GM19468 (cell line): Measurements from ENCODE around the gene KCNJ4.
"Not testable (repeated sequence)": the region's sequence is repeated elsewhere in the genome, so short reads cannot be mapped to it uniquely, and the experiment has no call there.

Experiments used
- ATAC-seq: cut with Tn5 transposase; IDR thresholded peaks from one replicate; pipeline ENCODE4 v1.9.1; 2021; ENCODE audit warnings: mild to moderate bottlenecking, moderate library complexity, moderate number of reproducible peaks; ENCODE audit not compliant: unreplicated experiment; ENCODE audit errors: extremely low read depth

KCNJ4 gene

DNA sequence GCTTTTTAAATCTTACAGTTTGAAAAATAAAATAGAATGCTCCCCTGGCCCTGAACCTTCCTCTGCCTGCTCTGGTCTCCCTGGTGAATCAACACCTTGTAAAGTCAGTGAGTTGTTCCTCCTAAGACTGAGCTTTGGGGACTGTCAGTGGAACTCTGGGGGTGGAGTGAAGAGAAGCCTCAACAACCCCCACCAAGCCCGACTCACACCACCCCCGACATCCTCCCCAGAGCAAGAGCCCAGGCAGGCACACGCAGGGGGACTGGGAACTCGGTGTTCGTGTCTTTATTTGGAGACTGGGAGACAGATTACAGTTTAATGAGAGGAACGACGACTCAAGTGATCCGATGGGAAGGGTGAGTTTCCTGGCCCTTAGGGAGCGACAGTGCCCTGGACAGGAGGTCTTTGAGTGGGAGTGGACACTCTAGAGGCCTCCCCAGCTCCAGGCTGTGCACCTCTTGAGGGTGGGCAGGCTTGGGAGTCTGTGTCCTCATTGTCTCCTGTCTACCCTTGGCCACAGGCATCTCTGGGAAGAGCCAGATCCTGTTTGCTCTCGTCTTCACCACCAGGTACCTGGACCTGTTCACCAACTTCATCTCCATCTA is 19.1 kb upstream of the KCNJ4 start:
- no peak for ATAC-seq

DNA sequence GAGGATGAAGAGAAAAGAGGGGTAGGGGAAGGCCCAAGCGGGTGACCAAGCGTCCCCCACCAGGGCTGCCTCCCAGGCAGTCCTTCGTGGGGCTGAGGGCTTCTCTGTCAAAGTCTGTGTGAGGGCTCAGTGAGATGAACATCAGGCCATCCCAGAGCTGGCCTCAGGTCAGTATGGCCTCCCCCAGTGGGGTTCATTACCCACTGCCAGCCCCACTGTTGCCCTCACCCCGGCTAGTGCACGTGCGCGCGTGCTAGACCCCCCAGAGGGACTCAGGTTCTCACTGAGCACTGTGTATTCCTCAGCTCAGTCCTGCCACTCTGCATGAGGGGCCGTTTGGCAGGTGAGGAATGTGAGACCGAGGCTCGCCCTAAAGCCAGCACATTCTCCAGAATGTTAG is 16.2 kb upstream of the KCNJ4 start:
- no peak for ATAC-seq

DNA sequence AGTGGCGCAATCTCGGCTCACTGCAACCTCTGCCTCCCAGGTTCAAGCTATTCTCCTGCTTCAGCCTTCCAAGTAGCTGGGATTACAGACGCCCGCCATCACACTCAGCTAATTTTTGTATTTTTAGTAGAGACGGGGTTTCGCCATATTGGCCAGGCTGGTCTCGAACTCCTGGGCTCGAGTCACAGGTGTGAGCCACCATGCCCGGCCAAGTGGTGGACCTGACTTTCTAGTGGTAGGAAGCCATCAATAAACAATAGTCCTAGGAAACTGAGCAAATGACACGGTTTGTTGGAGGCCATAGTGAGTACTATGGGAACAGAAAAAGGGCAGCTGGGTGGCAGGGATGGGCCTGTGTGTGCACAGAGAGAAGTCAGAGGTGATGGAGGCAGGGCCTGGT is 15.2 kb upstream of the KCNJ4 start:
- ATAC-seq: not testable (repeated sequence)

DNA sequence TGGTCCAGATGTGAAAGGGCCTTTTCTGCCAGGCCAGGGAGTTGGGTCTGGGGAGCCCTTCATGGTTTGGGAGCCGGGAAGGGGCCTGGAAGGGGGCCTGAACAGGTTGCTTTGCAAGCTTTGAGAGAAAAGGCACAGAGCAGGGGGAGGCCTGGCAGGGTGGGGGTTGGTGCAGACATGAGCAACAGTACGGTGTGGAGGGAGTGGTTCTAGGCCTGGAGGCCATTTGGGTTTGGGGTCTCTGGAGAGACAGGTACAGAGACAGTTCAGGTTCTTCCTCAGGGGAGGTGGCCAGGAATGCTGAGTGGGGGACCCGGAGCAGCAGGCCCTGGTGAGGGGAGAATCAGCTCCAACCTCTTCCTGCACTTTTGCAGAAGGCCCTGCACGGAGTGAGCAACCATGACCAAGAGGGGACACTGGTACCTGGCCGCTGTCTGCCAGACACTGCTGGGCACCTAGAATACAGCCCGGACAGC is 14.3 kb upstream of the KCNJ4 start:
- no peak for ATAC-seq

DNA sequence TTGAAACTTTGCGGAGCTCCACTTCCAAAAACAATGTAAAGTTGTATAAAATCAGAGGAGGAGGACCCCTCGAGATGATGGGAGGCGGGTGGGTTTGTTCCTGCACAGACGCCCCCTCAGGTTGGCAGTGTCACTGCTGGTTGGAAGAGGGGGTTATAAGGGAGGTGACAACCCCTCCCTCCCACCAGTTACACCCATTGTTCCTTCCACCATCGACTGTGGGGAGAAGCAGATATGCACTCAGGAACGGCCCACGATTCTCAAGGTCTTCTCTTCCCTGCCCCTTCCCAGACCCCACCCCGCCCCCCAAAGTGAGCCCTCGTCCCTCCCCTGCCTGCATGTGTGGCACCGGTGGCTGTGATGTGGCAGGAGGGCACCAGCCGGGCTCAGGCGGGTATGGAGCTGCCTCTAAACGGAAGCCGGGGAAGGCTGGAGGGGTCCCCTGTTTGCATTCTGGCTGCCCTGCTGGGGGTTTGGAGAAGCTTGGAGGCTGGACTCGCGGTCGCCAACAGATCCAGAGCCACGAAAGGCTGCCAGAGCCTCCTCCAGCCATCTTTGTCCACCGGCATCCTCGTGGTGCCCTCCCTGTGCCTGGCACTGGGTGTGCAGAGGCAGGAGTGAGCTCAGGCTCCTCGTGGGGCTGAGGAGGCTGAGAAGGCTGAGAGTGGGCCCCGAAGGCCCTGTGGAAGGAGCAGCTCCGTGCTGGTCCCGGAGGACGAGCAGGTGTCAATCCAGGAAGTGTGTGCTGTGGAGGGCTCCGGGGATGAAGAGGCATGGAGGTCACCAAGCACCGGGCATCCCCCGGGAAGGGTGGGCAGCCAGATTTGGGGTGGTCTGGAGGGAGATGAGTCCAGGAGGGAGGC is 13.7 kb upstream of the KCNJ4 start:
- no peak for ATAC-seq

DNA sequence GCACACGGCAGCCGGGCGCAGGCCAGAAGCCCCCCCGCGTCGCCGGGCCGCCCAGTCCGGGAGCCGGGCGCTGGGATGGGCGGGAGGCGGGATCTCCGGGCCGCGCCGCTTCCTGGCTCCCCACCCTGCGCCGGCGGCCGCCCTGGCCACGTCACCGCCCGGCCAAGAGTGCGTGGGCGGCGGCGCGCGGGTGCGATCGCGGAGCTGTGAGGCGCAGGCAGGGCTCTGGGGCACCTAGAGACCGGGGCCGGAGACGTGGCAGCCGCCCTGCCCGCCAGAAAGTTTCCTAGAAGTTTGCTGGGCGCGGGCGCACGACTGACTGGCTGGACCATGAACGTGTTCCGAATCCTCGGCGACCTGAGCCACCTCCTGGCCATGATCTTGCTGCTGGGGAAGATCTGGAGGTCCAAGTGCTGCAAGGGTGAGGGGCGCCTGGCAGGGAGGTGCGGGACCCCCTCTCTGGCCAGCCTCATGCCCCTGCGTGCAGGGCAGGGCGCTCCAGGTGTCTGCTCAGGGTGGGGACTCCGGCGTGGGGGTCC is 13.0 kb upstream of the KCNJ4 start, which contains the start of gene KDELR3:
TSS of gene KDELR3 (plus strand) at position 193 of the 539 bp plus-strand sequence. CDS start at position 331, 138 bp downstream.
- no peak for ATAC-seq

DNA sequence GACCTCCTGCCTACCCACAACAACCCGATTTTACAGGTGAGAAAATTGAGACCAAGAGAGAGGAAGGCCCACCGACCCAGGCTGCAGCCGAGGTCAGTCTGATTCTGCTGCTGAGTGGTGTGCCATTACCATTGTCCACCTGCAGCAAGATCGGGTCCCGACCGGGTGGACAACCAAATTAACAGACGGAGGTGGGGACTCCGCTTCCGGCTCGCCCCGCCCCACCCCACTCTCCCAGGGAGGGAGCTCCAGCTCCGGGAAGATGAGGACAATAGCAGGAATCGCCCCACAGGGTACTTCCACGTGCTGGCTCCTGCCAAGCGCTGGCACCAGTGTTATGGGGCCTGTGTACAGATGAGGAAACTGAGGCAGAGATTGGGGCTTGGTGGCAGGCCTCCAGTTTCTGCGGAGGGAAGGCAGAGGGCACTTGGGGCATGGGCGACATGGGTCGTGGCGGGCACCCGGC is 12.5 kb upstream of the KCNJ4 start:
- ATAC-seq: no peak

DNA sequence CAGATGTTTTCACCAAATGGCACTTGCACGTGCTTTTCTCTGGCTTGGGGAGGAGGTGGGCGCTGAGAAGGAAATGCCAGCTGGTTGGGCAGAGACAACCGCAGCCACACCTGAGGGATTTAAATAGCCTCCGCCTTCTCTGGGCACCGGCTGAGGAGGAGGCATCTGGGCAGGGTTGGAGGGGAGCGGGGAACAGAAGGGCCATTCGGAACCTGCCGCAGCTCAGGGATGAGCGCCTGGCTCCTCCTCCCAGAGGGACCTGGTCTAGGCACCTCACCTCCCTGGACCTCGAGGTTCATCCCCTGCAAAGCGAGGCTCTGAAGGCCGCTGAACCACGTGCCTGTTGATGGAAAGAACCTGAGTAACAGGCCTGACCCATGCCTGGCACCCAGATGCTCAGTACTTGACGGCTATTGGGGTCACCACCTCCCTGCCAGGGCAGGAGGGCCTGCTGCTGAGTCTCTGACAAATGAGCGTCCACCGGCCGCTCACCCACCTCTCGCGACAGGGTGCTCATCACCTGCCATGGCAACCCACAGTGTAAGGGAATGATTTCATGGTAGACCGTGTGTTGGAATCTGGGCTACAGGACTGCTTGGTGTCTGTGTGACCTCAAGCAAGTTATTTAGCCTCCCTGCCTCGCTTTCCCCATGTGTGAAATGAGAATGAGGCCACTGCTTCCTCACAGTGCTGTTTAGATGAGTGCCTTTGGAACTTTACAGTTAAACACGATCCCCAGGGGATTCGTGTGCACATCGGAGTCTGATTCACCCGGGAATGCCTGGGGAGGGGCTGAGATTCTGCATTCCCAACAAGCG is 10.9 kb upstream of the KCNJ4 start:
- no peak for ATAC-seq

DNA sequence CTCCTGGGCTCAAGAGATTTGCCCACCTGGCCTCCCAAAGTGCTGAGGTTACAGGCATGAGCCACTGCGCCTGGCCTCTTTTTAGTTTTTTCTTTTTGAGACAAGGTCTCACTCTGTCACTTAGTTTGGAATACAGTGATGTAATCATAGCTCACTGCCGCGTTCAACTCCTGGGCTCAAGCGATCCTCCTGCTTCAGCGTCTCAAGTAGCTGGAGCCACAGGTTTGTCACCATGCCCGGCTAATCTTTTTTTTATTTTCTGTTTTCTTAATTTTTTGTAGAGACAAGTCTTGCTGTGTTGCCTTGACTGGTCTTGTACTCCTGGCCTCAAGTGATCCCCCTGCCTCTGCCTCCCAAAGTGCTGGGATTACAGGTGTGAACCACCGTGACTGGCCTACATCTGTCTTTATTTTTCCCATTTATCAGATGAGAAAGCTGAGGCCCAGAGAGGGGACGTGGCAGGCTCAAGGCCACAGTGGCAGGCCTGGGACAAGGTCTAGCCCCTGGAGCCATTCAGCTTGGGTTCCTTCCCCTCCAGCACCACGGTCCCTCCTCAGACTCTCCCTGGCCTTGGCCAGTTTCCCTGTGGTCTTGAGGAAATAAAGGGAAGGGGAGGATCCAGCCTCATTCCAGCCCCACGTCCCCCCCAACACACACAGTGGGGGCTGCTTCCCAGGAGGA is 10.1 kb upstream of the KCNJ4 start:
- no peak for ATAC-seq

DNA sequence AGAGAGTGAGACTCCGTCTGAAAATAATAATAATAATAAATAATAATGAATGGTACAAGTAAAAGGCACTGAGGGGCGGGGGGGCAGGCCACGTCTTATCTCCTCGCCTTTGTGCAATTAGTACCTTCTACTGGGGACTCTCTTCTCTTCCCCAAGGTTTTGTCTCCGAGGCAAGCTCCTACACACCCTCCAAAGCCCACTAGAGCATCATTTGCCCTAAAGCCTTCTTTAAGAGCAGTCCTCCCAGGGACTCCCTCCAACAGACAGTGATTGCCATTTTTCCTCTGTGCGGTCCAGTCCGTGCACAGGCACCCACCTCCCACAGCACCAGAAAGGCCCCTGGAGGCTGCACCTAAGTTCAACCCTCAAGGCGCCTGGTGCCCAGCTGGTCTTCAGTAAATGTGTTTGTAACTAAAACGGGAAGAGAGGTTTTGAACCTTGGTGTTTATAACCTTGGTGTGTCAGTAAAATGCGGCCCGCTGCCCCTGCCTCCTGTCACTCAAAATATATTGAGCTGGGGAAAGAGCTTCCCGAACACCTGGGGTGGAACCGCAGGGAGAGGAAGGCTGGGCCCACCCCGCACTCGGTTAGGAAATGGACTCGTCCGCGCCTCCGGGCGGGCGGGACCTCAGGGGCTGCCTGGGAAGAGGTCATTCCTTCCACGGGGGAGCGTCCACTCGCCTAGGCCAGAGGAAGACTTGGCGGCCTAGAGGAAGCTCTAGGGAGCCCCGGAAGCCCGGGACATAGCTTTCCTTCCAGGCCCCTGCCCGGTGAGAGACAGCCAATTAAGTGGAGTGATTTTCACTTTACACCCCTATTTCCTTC is 8.2 kb upstream of the KCNJ4 start:
- no peak for ATAC-seq

DNA sequence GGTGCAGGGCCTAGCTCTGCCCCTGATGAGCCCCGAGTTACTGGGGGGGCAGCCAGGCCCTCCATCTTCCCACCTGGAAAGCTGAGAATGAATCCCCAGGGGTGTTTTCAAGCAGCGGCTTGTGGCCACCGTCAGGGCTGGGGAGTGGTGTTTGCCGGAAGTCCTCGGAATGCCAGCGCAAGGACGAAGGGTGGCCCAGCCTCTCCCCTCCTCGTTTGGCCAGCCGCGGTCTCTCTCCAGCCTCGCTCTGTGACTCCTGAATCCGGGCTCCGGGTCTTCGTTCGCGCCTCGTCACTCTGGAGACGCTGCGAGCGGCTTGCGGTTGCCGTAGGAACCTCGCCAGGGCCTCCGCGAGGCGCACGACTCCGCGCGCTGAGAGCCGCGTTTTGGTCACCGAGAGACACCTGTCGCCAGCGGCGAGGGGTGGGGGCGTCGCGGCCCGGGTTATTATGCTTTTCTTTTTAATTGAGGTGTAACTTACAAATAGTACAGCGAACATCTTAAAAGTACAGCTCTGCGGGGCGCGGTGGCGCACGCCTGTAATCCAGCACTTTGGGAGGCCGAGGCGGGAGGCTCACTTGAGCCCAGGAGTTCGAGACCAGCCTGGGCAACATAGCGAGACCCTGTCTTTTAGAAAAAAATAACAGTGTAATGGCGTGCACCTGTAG is 6.5 kb upstream of the KCNJ4 start:
- ATAC-seq: no peak

DNA sequence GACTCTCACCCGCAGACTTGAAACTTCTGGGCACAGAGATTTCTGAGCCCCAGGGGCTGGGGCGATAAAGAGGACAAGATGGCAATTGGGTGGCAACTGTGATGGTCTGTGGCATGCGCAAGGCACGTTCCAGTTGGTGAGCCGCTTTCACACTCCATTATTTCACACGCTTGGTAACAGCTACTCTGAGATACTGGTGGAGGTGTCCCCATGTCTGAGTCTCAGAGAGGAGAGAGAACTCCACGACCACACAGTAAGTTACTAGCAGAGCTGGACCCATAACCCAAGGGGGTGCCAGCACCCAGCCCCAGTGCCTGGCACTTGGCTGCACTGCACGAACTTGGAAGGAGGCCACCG is 6.0 kb upstream of the KCNJ4 start:
- no peak for ATAC-seq

DNA sequence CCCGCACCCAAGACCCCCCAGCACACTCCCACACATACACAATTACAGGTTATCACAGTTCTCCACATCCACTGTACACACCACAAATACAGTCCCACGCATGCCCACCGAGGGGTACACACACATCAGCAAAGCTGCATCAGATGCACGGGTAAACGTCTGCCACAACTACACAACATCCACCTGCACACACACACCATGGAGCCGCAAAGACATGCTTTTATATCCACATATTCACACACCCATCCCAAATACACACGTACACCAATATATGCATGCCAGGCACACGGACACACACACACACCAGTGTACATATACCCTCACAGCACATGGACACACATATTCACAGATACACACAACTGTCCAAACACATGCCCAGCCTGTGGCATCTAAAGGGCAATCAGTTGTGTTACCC is 5.4 kb upstream of the KCNJ4 start:
- ATAC-seq: no peak

DNA sequence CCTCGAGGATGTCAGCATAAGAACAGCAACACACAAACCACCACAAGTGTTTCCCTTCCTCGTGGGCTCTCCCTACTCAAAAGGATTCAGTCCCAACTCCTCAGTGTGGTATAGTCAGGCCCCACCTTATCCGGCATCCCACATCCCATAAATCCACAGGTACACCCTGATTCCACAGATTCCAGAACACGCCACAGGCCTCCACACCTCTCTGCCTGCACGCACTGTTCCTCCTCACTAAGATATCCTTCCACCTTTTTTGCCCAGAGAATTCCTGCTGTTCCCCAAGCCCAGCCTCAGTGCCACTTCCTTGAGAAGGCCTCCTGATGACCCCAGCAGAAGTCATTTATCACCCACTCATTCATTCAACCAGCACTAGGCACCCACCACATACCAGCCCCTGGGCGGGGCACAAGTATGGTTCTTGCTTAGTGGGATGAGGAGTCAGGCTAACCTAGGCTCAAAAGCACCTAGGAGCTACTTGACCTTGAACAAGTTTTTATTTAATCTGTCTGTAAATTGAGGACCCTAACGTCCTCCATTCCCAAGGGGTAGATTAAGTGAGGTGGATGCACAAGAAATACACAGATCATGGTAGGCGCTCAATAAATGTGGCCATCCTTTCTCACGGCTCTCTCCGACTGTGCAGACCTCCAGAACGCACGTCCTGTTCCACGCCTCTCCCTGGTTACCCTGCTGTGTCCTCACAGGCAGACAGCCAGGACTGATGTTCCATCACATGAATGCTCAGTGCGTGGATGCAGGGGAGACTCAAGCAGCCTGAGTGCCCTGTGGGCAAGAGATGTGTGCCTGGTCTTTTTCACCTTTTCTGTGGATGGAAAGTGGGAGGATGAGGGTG is 2.1 kb upstream of the KCNJ4 start:
- no peak for ATAC-seq

DNA sequence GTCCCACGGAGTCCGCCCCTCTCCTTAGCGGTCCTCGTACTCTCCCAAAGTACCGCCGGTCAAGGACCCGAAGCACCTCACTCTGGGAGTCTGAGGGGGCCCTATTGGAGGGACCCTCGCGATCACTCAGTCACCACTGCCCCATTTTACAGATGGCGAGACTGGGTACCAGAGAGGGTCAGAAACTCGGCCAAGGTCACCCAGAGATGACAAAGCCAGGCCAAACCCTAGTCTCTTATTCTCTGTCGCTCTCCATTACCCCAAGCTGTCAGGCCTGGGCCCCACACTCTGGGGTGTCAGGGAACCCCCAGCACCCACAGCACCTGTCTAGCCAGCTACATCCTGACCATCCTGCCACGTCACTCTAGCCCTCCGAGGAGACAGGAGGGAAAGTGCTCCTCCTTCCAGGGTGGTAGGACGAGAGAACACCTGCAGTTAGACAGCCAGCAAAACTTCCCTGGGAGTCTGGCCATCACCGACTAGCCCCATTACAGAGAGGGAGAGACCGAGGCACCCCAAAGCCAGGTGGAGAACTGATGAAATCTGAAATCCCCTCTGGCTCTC is 1.4 kb upstream of the KCNJ4 start:
- no peak for ATAC-seq

DNA sequence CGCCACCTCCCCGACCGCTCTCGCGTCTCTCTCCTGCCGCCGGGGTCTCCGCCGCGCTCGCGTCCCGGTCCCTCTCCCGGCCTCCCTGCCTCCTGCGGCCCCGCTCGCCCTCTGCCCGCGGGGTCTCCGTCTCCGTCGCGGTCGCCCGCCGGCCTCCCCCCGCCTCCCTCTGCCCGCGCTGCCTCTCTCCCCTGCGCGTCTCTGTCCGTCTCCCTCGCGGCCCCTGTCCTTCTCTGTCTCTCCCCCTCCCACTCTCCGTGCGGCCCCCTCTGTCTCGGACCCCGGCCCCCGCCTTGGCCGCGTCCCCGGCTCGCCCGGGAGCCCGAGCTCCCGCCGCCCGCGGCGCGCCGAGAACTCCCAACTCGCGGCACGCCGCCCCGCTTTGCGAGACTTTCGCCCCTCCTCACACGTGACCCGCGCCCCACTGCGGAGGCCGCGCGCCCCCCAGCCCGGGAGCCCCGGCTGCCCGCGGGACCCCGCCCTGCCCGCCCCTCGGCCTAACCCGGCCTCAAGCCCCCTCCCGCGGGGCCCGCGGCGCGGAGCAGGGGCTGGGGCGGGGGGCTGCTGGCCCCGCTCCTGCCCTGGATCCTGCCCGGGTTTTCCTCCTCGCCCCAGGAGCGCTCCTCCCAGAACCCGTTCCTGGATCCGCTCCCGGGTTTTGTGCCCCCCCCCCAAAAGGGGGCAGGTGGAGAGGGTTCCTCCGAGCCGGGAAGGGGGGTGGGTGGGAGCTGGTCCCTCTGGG is 702 bp upstream of the KCNJ4 start:
- ATAC-seq: no peak
